Measurements from ENCODE around the gene KCNT2. TPM values are rescaled to one million over a fixed set of nuclear protein-coding genes. Genes with fewer than 3 reads are reported as not detected.

The KCNT2 gene
- total RNA-seq, 2 experiments from 2014 or later, result not detected

- POLR2A ChIA-PET, result no interaction called here
- CTCF ChIA-PET, result no interaction called here
These were observed 348.0 kb downstream of the KCNT2 start for GRCh38 chr1:196260270-196260669.

GRCh38 chr1:196259316-196259715, 348.9 kb downstream of the KCNT2 start:
- ChIA-PET POLR2A (no interaction called here), CTCF (no interaction called here)

GRCh38 chr1:196255762-196256161, 352.5 kb downstream of the KCNT2 start:
- CTCF ChIA-PET, result no interaction called here
- POLR2A ChIA-PET, result no interaction called here

- ChIA-PET CTCF (no interaction called here), POLR2A (no interaction called here)
These were observed 378.7 kb downstream of the KCNT2 start for GRCh38 chr1:196229546-196229945.

GRCh38 chr1:196214866-196215265, 393.4 kb downstream of the KCNT2 start:
- ChIA-PET CTCF (no interaction called here), POLR2A (interaction anchor here (0.7 kb wide), 1 partner anchor 54 kb away, joined by 4 read pairs; no protein-coding TSS in a partner anchor)

- ChIA-PET CTCF (no interaction called here), POLR2A (no interaction called here)
These were observed 398.3 kb downstream of the KCNT2 start for GRCh38 chr1:196209983-196210382.

- ChIA-PET POLR2A (no interaction called here), CTCF (no interaction called here)
These were observed 399.0 kb downstream of the KCNT2 start for GRCh38 chr1:196209265-196209664.

GRCh38 chr1:196207612-196208217, 400.5 kb downstream of the KCNT2 start:
- ChIA-PET CTCF (no interaction called here), POLR2A (no interaction called here)

GRCh38 chr1:196205882-196206281, 402.4 kb downstream of the KCNT2 start:
- CTCF ChIA-PET, result no interaction called here

GRCh38 chr1:196196486-196196885, 411.8 kb downstream of the KCNT2 start:
- POLR2A ChIA-PET, result no interaction called here
- CTCF ChIA-PET, result no interaction called here

More at GRCh38 chr1:196205882-196206281, 402.4 kb downstream of the KCNT2 start:
- POLR2A ChIA-PET, result no interaction called here

GRCh38 chr1:196193896-196194559, 414.2 kb downstream of the KCNT2 start:
- POLR2A ChIA-PET, result no interaction called here
- CTCF ChIA-PET, result no interaction called here

- POLR2A ChIA-PET, result no interaction called here
- CTCF ChIA-PET, result no interaction called here
These were observed 424.3 kb downstream of the KCNT2 start for GRCh38 chr1:196183941-196184340.

- ChIA-PET CTCF (no interaction called here), POLR2A (no interaction called here)
These were observed 426.7 kb downstream of the KCNT2 start for GRCh38 chr1:196181594-196181878.

GRCh38 chr1:196180847-196181593, 427.2 kb downstream of the KCNT2 start:
- CTCF ChIA-PET, result no interaction called here
- POLR2A ChIA-PET, result no interaction called here

GRCh38 chr1:196178083-196178635, 430.1 kb downstream of the KCNT2 start:
- ChIA-PET POLR2A (no interaction called here), CTCF (interaction anchor here (1.0 kb wide), 1 partner anchor 29 kb away, joined by 4 read pairs; no protein-coding TSS in a partner anchor)

Other genes with a start within 250 kb of the KCNT2 start
- under 1 TPM; 0.70 to 0.92 TPM for gene CFH, start 43.6 kb upstream of the KCNT2 start, total RNA-seq
- not detected for gene CFHR3, start 166.4 kb upstream of the KCNT2 start, total RNA-seq
- not detected for gene CFHR1, start 211.3 kb upstream of the KCNT2 start, total RNA-seq